Measurements from ENCODE around the gene LIMA1.
"Not testable (repeated sequence)": the region's sequence is repeated elsewhere in the genome, so short reads cannot be mapped to it uniquely, and the experiment has no call there.

The LIMA1 gene

GRCh38 chr12:50246873-50247612 lies 36.3 kb downstream of the LIMA1 start:
- peak; percentile 66 for DNase-seq

- DNase-seq, result no peak
Measured at GRCh38 chr12:50246197-50246865, 37.0 kb downstream of the LIMA1 start.

- no peak for DNase-seq
Measured at GRCh38 chr12:50243507-50243906, 39.8 kb downstream of the LIMA1 start.

- no peak for DNase-seq
Measured at GRCh38 chr12:50242751-50243191, 40.5 kb downstream of the LIMA1 start.

GRCh38 chr12:50241178-50241577 lies 42.1 kb downstream of the LIMA1 start:
- no peak for DNase-seq

GRCh38 chr12:50240792-50241114 lies 42.6 kb downstream of the LIMA1 start:
- no peak for DNase-seq

- DNase-seq, result no peak
Measured at GRCh38 chr12:50240096-50240791, 43.1 kb downstream of the LIMA1 start.

GRCh38 chr12:50239355-50239891 lies 43.9 kb downstream of the LIMA1 start:
- DNase-seq, result no peak

GRCh38 chr12:50234347-50234746 lies 49.0 kb downstream of the LIMA1 start:
- DNase-seq, result peak; percentile 51

- no peak for DNase-seq
Measured at GRCh38 chr12:50232771-50233209, 50.5 kb downstream of the LIMA1 start.

- DNase-seq, result no peak
Measured at GRCh38 chr12:50232206-50232605, 51.1 kb downstream of the LIMA1 start.

GRCh38 chr12:50231346-50231745 lies 52.0 kb downstream of the LIMA1 start:
- DNase-seq, result no peak

- DNase-seq, result no peak
Measured at GRCh38 chr12:50230217-50230616, 53.1 kb downstream of the LIMA1 start.

GRCh38 chr12:50224026-50224692 lies 59.2 kb downstream of the LIMA1 start:
- peak; percentile 57 for DNase-seq

- peak; percentile 35 for DNase-seq
Measured at GRCh38 chr12:50222275-50222783, 61.0 kb downstream of the LIMA1 start.

GRCh38 chr12:50221228-50222008 lies 61.9 kb downstream of the LIMA1 start:
- DNase-seq, result no peak

- peak; percentile 69 for DNase-seq
Measured at GRCh38 chr12:50220363-50220995, 62.8 kb downstream of the LIMA1 start.

- DNase-seq, result no peak
Measured at GRCh38 chr12:50219544-50219943, 63.8 kb downstream of the LIMA1 start.

GRCh38 chr12:50219001-50219400 lies 64.3 kb downstream of the LIMA1 start:
- DNase-seq, result not testable (repeated sequence)

- DNase-seq, result no peak
Measured at GRCh38 chr12:50218386-50218785, 64.9 kb downstream of the LIMA1 start.

- DNase-seq, result no peak
Measured at GRCh38 chr12:50217202-50217601, 66.1 kb downstream of the LIMA1 start.
